ENCODE data around the gene RNU6-8.

The RNU6-8 gene

GRCh38 chr14:32201816-32202490 lies 1.1 kb downstream of the RNU6-8 start, which contains the start of gene RNU6-7:
TSS of gene RNU6-7 (plus strand) at chr14:32202045.
- Histone ChIP-seq H3K27ac (ENCODE audit: low read length) (peak within 1 kb of the TSS; percentile 55), H2AFZ (ENCODE audit: low read depth, low read length) (peak within 1 kb of the TSS; percentile 84), H3K9ac (ENCODE audit: low read length) (peak within 1 kb of the TSS; percentile 80), H3K79me2 (ENCODE audit: low read length) (no peaks in the 10 kb centered on the region), H3K9me3 (ENCODE audit: insufficient read depth, low read length) (no peaks in the 10 kb centered on the region), H3K4me3 (ENCODE audit: low read length) (peak within 1 kb of the TSS; percentile 97), H3K4me1 (ENCODE audit: low read length) (peaks cover 36% of the 10 kb centered on the region), H4K20me1 (ENCODE audit: insufficient read depth, low read length) (peaks cover 8% of the 10 kb centered on the region; the same call in 1 of the 2 replicates), H3K4me2 (ENCODE audit: low read length) (peak within 1 kb of the TSS; percentile 98), H3K36me3 (replicated peaks; ENCODE audit: low read depth, low read length) (no peaks in the 10 kb centered on the region), H3K27me3 (ENCODE audit: low read depth, low read length) (peaks cover 13% of the 10 kb centered on the region; the same call in 1 of the 2 replicates)
- TF ChIP-seq CTCF (IDR thresholded peaks at IDR 0.05; ENCODE audit: low read depth, low read length) = no peak
- TF ChIP-seq EZH2phosphoT487 (IDR thresholded peaks at IDR 0.05; ENCODE audit: low read depth) = no peak

GRCh38 chr14:32201193-32201815 lies 1.8 kb downstream of the RNU6-8 start:
- Histone ChIP-seq H3K36me3 (replicated peaks; ENCODE audit: low read depth, low read length) (no peaks in the 10 kb centered on the region), H2AFZ (ENCODE audit: low read depth, low read length) (peak overlapping the region; percentile 84), H4K20me1 (ENCODE audit: insufficient read depth, low read length) (0 out of 2 replicates have a peak, but pooled peaks cover 3% of the 10 kb centered on the region), H3K27ac (ENCODE audit: low read length) (peak overlapping the region; percentile 55), H3K27me3 (ENCODE audit: low read depth, low read length) (peaks cover 8% of the 10 kb centered on the region; the same call in 1 of the 2 replicates), H3K4me2 (ENCODE audit: low read length) (peak overlapping the region; percentile 98), H3K9me3 (ENCODE audit: insufficient read depth, low read length) (no peaks in the 10 kb centered on the region), H3K4me1 (ENCODE audit: low read length) (peaks cover 30% of the 10 kb centered on the region), H3K9ac (ENCODE audit: low read length) (peak overlapping the region; percentile 80), H3K79me2 (ENCODE audit: low read length) (no peaks in the 10 kb centered on the region), H3K4me3 (ENCODE audit: low read length) (peak overlapping the region; percentile 97)
- TF ChIP-seq CTCF (IDR thresholded peaks at IDR 0.05; ENCODE audit: low read depth, low read length) (no peak), EZH2phosphoT487 (IDR thresholded peaks at IDR 0.05; ENCODE audit: low read depth) (no peak)

- TF ChIP-seq EZH2phosphoT487 (IDR thresholded peaks at IDR 0.05; ENCODE audit: low read depth) (no peak), CTCF (IDR thresholded peaks at IDR 0.05; ENCODE audit: low read depth, low read length) (no peak)
- Histone ChIP-seq H3K27me3 (ENCODE audit: low read depth, low read length) (peaks cover 8% of the 10 kb centered on the region; the same call in 1 of the 2 replicates), H4K20me1 (ENCODE audit: insufficient read depth, low read length) (no peaks in the 10 kb centered on the region), H3K4me1 (ENCODE audit: low read length) (peaks cover 23% of the 10 kb centered on the region), H3K27ac (ENCODE audit: low read length) (peak overlapping the region; percentile 52), H2AFZ (ENCODE audit: low read depth, low read length) (peak overlapping the region; percentile 84), H3K79me2 (ENCODE audit: low read length) (no peaks in the 10 kb centered on the region), H3K36me3 (replicated peaks; ENCODE audit: low read depth, low read length) (no peaks in the 10 kb centered on the region), H3K4me2 (ENCODE audit: low read length) (peak overlapping the region; percentile 98), H3K4me3 (ENCODE audit: low read length) (peak overlapping the region; percentile 97), H3K9me3 (ENCODE audit: insufficient read depth, low read length) (no peaks in the 10 kb centered on the region), H3K9ac (ENCODE audit: low read length) (peak overlapping the region; percentile 80)
These were observed 2.5 kb downstream of the RNU6-8 start for GRCh38 chr14:32200368-32201192.
